ENCODE data around the gene CAPNS2. TPM values are rescaled to one million over a fixed set of nuclear protein-coding genes. Genes with fewer than 3 reads are reported as not detected.

CAPNS2 gene
- total and polyA plus RNA-seq, 9 of the 15 experiments (the other 6 are each of a cell fraction or from before 2014, with no cell fraction given): 0.12 to 0.65 (median 0.24) TPM; not detected in 2

DNA sequence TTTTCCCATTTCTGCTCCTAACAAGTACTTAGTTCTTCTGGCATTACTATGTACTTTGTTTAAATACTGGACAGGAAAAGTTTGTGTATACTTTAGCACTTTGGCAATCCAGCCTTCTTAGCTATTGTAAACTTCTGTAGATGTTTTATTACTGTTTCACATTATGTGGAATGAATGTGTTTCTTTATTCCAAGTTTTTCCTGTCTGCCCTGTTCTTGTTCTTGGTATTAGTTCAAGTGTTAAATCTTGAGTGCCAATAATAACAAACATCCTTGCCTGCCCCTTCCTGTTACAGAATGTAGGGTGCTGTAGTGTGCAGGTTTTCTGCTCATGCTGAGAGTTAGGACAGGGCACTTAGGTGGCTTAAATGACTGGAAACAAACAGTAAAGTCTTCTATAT is 7.3 kb upstream of the CAPNS2 start:
- DNase-seq (ENCODE audit: extremely low read depth in 1 of 4, low spot score in 3 of 4) (no peak), FAIRE-seq (no peak), ATAC-seq (no peak)
- no peak overlapping the region for H3K4me3 ChIP-seq
- no peak overlapping the region for H3K9ac ChIP-seq (ENCODE audit: insufficient read depth in 1 of 2, low read depth in 2 of 2, low read length in 2 of 2)
- intact Hi-C loops (cut with micrococcal nuclease) (no loop called here), in situ Hi-C loops (cut with MboI) (no loop called here)
- no peak overlapping the region for H3K27ac ChIP-seq (ENCODE audit: extremely low read depth, low read depth, low read length)
- no peaks in the 10 kb centered on the region for H3K36me3 ChIP-seq (ENCODE audit: control insufficient read depth, insufficient read depth, low read length)
- H3K9me3 ChIP-seq (replicated peaks; ENCODE audit: control insufficient read depth, insufficient read depth, low read depth, low read length): no peaks in the 10 kb centered on the region
- H3K79me2 ChIP-seq (ENCODE audit: control insufficient read depth, insufficient read depth, low read length): no peaks in the 10 kb centered on the region
- BruUV-seq (replicated peaks): no TSS peak
- H3K9me1 ChIP-seq (ENCODE audit: control insufficient read depth, insufficient read depth, low read length): no peaks in the 10 kb centered on the region
- no peak overlapping the region for H3K4me2 ChIP-seq (ENCODE audit: insufficient read depth, low read length)
- H3K4me1 ChIP-seq (replicated peaks in 1 of 2; ENCODE audit: control insufficient read depth in 2 of 2, insufficient read depth in 2 of 2, low read length in 2 of 2): no peaks in the 10 kb centered on the region
- H4K20me1 ChIP-seq (replicated peaks; ENCODE audit: control insufficient read depth, insufficient read depth, low read length): no peaks in the 10 kb centered on the region
- ChIA-PET CTCF (ENCODE audit: low intra/inter-chr PET ratio) (no interaction called here), POLR2A (no interaction called here)
- no peaks in the 10 kb centered on the region for H3K27me3 ChIP-seq (ENCODE audit: control insufficient read depth in 2 of 2, insufficient read depth in 2 of 2, low read length in 2 of 2)
- H2AFZ ChIP-seq (ENCODE audit: low read depth, low read length): no peak overlapping the region
- TF ChIP-seq SAFB (IDR thresholded peaks at IDR 0.05; ENCODE audit: borderline replicate concordance, low read depth, low read length) (no peak), NFIX (CRISPR knock-in tag; IDR thresholded peaks at IDR 0.05; ENCODE audit: low read depth) (no peak), ZNF764 (CRISPR knock-in tag; IDR thresholded peaks at IDR 0.05; ENCODE audit: low read depth) (no peak), ZKSCAN1 (IDR thresholded peaks at IDR 0.05; ENCODE audit: low read depth, low read length) (no peak), POU5F1 (IDR thresholded peaks at IDR 0.05; ENCODE audit: borderline replicate concordance, low read depth, low read length, partially characterized antibody) (no peak), E2F3 (CRISPR knock-in tag; IDR thresholded peaks at IDR 0.05) (no peak), MCM5 (IDR thresholded peaks at IDR 0.05; ENCODE audit: low read depth) (no peak), ZNF785 (CRISPR knock-in tag; IDR thresholded peaks at IDR 0.05) (no peak)
- TF ChIP-seq, protein P1, sequence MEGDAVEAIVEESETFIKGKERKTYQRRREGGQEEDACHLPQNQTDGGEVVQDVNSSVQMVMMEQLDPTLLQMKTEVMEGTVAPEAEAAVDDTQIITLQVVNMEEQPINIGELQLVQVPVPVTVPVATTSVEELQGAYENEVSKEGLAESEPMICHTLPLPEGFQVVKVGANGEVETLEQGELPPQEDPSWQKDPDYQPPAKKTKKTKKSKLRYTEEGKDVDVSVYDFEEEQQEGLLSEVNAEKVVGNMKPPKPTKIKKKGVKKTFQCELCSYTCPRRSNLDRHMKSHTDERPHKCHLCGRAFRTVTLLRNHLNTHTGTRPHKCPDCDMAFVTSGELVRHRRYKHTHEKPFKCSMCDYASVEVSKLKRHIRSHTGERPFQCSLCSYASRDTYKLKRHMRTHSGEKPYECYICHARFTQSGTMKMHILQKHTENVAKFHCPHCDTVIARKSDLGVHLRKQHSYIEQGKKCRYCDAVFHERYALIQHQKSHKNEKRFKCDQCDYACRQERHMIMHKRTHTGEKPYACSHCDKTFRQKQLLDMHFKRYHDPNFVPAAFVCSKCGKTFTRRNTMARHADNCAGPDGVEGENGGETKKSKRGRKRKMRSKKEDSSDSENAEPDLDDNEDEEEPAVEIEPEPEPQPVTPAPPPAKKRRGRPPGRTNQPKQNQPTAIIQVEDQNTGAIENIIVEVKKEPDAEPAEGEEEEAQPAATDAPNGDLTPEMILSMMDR (IDR thresholded peaks at IDR 0.05 in 2 of 3, conservative IDR thresholded peaks at IDR 0.05 in 1 of 3; ENCODE audit: insufficient read depth in 2 of 3, low read depth in 1 of 3, low read length in 3 of 3): no peak
- TF ChIP-seq, protein P2, sequence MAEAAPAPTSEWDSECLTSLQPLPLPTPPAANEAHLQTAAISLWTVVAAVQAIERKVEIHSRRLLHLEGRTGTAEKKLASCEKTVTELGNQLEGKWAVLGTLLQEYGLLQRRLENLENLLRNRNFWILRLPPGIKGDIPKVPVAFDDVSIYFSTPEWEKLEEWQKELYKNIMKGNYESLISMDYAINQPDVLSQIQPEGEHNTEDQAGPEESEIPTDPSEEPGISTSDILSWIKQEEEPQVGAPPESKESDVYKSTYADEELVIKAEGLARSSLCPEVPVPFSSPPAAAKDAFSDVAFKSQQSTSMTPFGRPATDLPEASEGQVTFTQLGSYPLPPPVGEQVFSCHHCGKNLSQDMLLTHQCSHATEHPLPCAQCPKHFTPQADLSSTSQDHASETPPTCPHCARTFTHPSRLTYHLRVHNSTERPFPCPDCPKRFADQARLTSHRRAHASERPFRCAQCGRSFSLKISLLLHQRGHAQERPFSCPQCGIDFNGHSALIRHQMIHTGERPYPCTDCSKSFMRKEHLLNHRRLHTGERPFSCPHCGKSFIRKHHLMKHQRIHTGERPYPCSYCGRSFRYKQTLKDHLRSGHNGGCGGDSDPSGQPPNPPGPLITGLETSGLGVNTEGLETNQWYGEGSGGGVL (CRISPR knock-in tag; IDR thresholded peaks at IDR 0.05): no peak
- TF ChIP-seq, protein P3, sequence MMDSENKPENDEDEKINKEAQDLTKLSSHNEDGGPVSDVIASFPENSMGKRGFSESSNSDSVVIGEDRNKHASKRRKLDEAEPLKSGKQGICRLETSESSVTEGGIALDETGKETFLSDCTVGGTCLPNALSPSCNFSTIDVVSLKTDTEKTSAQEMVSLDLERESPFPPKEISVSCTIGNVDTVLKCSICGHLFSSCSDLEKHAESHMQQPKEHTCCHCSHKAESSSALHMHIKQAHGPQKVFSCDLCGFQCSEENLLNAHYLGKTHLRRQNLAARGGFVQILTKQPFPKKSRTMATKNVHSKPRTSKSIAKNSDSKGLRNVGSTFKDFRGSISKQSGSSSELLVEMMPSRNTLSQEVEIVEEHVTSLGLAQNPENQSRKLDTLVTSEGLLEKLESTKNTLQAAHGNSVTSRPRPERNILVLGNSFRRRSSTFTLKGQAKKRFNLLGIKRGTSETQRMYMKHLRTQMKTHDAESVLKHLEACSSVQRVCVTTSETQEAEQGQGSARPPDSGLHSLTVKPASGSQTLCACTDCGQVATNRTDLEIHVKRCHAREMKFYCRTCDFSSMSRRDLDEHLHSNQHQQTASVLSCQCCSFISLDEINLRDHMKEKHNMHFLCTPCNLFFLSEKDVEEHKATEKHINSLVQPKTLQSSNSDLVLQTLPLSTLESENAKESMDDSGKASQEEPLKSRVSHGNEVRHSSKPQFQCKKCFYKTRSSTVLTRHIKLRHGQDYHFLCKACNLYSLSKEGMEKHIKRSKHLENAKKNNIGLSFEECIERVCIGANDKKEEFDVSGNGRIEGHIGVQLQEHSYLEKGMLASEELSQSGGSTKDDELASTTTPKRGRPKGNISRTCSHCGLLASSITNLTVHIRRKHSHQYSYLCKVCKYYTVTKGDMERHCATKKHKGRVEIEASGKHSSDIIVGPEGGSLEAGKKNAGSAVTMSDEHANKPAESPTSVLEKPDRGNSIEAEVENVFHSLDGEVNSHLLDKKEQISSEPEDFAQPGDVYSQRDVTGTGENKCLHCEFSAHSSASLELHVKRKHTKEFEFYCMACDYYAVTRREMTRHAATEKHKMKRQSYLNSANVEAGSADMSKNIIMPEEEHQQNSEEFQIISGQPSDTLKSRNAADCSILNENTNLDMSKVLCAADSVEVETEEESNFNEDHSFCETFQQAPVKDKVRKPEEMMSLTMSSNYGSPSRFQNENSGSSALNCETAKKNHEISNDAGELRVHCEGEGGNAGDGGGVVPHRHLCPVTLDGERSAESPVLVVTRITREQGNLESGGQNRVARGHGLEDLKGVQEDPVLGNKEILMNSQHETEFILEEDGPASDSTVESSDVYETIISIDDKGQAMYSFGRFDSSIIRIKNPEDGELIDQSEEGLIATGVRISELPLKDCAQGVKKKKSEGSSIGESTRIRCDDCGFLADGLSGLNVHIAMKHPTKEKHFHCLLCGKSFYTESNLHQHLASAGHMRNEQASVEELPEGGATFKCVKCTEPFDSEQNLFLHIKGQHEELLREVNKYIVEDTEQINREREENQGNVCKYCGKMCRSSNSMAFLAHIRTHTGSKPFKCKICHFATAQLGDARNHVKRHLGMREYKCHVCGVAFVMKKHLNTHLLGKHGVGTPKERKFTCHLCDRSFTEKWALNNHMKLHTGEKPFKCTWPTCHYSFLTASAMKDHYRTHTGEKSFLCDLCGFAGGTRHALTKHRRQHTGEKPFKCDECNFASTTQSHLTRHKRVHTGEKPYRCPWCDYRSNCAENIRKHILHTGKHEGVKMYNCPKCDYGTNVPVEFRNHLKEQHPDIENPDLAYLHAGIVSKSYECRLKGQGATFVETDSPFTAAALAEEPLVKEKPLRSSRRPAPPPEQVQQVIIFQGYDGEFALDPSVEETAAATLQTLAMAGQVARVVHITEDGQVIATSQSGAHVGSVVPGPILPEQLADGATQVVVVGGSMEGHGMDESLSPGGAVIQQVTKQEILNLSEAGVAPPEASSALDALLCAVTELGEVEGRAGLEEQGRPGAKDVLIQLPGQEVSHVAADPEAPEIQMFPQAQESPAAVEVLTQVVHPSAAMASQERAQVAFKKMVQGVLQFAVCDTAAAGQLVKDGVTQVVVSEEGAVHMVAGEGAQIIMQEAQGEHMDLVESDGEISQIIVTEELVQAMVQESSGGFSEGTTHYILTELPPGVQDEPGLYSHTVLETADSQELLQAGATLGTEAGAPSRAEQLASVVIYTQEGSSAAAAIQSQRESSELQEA (IDR thresholded peaks at IDR 0.05; ENCODE audit: low read depth): no peak

Data from K562 (cell line).